K562 (cell line): ENCODE data around the gene SLC8A1. TPM values are rescaled to one million over a fixed set of nuclear protein-coding genes. Genes with fewer than 3 reads are reported as not detected.

ENCODE experiments used
- ATAC-seq: fragments of 200-7000 bp; cut with Tn5 transposase; 3 replicates; pipeline ENCODE4 v1.9.1; 2020; ENCODE audit warnings: moderate library complexity
- BruUV-seq: library from RNA; stranded (reverse); fragments of 400-500 nt; replicated peaks from 2 replicates; lab custom pipeline; 2021; lab: Mats Ljungman, UMichigan
- CTCF ChIA-PET: fragments of 300-600 bp; formaldehyde crosslinking; extraction: SDS; loops from one replicate; lab custom pipeline; 2021; ENCODE audit warnings: low intra/inter-chr PET ratio; lab: Yijun Ruan, JAX
- POLR2A ChIA-PET: fragments of 300-600, 350-650 bp; sonication (Branson Sonifier 250); formaldehyde crosslinking; extraction: SDS; loops from one replicate; lab custom pipeline; 2021; ENCODE audit warnings: antibody characterized with exemption, inconsistent platforms; lab: Yijun Ruan, JAX
- DNase-seq, 4 experiments: peaks; one replicate each; pipeline versions ENCODE4 v3.0.0 to v3.0.0-alpha.2; 2011 to 2018; ENCODE audit warnings: low spot score in 3 of 4, mixed read lengths in 3 of 4; ENCODE audit errors: extremely low read depth in 1 of 4
- FAIRE-seq: peaks from 2 replicates; lab custom pipeline; 2011; peaks lifted over from hg19 to GRCh38; lab: Jason Lieb, UNC
- H2AFZ ChIP-seq: 2 replicates; pipeline ENCODE4 v1.6.0; 2011; ENCODE audit warnings: low read depth, low read length, control low read depth, inconsistent platforms
- H3K27ac ChIP-seq: fragments of 200-600 bp; 3 replicates; pipeline ENCODE4 v1.8.0; 2011; ENCODE audit warnings: low read depth, mild to moderate bottlenecking, control low read depth, inconsistent platforms, low read length, moderate library complexity, mixed read lengths; ENCODE audit errors: extremely low read depth
- H3K27me3 ChIP-seq, 2 experiments: fragments of 300-600 bp in 1 of 2; 2 replicates in 1 of 2; 3 replicates in 1 of 2; pipeline versions ENCODE4 v1.6.0 to v1.8.0; 2011; ENCODE audit warnings: inconsistent platforms in 2 of 2, low read length in 2 of 2, mild to moderate bottlenecking in 1 of 2, mixed read lengths in 1 of 2, moderate library complexity in 1 of 2; ENCODE audit not compliant: control insufficient read depth in 2 of 2, insufficient read depth in 2 of 2
- H3K36me3 ChIP-seq: fragments of 300-600 bp; 3 replicates; pipeline ENCODE4 v1.8.0; 2011; ENCODE audit warnings: mild to moderate bottlenecking, low read length, inconsistent platforms; ENCODE audit not compliant: control insufficient read depth, insufficient read depth
- H3K4me1 ChIP-seq, 2 experiments: fragments of 200-600 bp in 1 of 2; replicated peaks in 1 of 2; 2 replicates in 1 of 2; 3 replicates in 1 of 2; pipeline versions ENCODE4 v1.5.1 to v1.8.0; 2011; ENCODE audit warnings: inconsistent platforms in 2 of 2, low read length in 2 of 2, mild to moderate bottlenecking in 1 of 2, mixed read lengths in 1 of 2, moderate library complexity in 1 of 2; ENCODE audit not compliant: control insufficient read depth in 2 of 2, insufficient read depth in 2 of 2
- H3K4me2 ChIP-seq: 2 replicates; pipeline ENCODE4 v1.6.1; 2011; ENCODE audit warnings: low read length, control low read depth, inconsistent platforms, mixed read lengths; ENCODE audit not compliant: insufficient read depth
- H3K4me3 ChIP-seq: fragments of 200-600 bp; sonication (generic), shearing (Covaris generic); 2 replicates; pipeline ENCODE4 v1.5.1; 2016; ENCODE audit warnings: control low read depth, inconsistent platforms
- H3K79me2 ChIP-seq: fragments of 200-600 bp; 3 replicates; pipeline ENCODE4 v1.8.0; 2011; ENCODE audit warnings: low read length, inconsistent platforms; ENCODE audit not compliant: control insufficient read depth, insufficient read depth
- H3K9ac ChIP-seq, 2 experiments: 2 replicates each; pipeline versions ENCODE4 v1.6.0 to v1.6.1; 2011; ENCODE audit warnings: low read depth in 2 of 2, low read length in 2 of 2, control low read depth in 1 of 2, inconsistent platforms in 1 of 2, mild to moderate bottlenecking in 1 of 2, mixed read lengths in 1 of 2; ENCODE audit not compliant: insufficient read depth in 1 of 2
- H3K9me1 ChIP-seq: one replicate; pipeline ENCODE4 v1.6.0; 2011; ENCODE audit warnings: inconsistent platforms, mild to moderate bottlenecking, low read length, moderate library complexity; ENCODE audit not compliant: control insufficient read depth, insufficient read depth
- H3K9me3 ChIP-seq: replicated peaks from 2 replicates; pipeline ENCODE4 v1.5.1; 2011; ENCODE audit warnings: low read depth, low read length, inconsistent platforms; ENCODE audit not compliant: control insufficient read depth, insufficient read depth
- H4K20me1 ChIP-seq: replicated peaks from 2 replicates; pipeline ENCODE4 v1.6.1; 2011; ENCODE audit warnings: low read length, inconsistent platforms, mixed read lengths; ENCODE audit not compliant: control insufficient read depth, insufficient read depth
- ATF2 ChIP-seq: sonication (generic); formaldehyde crosslinking; IDR thresholded peaks from 2 replicates; pipeline ENCODE4 v1.8.1; 2022; ENCODE audit warnings: missing genetic modification reagents
- CAMTA2 ChIP-seq: fragments of 250-450 bp; sonication (Bioruptor Pico); conservative IDR thresholded peaks from 2 replicates; pipeline ENCODE4 v1.5.1; 2022
- CBFA2T2 ChIP-seq: fragments of 450-650 bp; conservative IDR thresholded peaks from 2 replicates; pipeline ENCODE4 v1.6.1; 2017; ENCODE audit warnings: mild to moderate bottlenecking
- ESRRB ChIP-seq: fragments of 250-450 bp; sonication (Bioruptor Pico); IDR thresholded peaks from 2 replicates; pipeline ENCODE4 v1.5.0; 2020; ENCODE audit warnings: mild to moderate bottlenecking, moderate library complexity, borderline replicate concordance
- FUS ChIP-seq: fragments of 200-400 bp; formaldehyde crosslinking; optimal IDR thresholded peaks from 2 replicates; pipeline ENCODE3; 2017; ENCODE audit warnings: low read depth, low read length
- GMEB1 ChIP-seq: fragments of 250-450 bp; sonication (Bioruptor Pico); IDR thresholded peaks from 2 replicates; pipeline ENCODE4 v1.4.0; 2020; ENCODE audit warnings: mild to moderate bottlenecking
- ILF3 ChIP-seq: fragments of 450-650 bp; IDR thresholded peaks from 2 replicates; pipeline ENCODE4 v1.6.1; 2018; ENCODE audit warnings: antibody characterized with exemption, mild to moderate bottlenecking, moderate library complexity, borderline replicate concordance
- MTA1 ChIP-seq: fragments of 450-650 bp; IDR thresholded peaks from 2 replicates; pipeline ENCODE4 v1.6.1; 2017; ENCODE audit warnings: borderline replicate concordance
- PCBP1 ChIP-seq: fragments of 200-400 bp; formaldehyde crosslinking; IDR thresholded peaks from 2 replicates; pipeline ENCODE4 v1.6.1; 2018; ENCODE audit warnings: mild to moderate bottlenecking, low read depth, low read length; ENCODE audit not compliant: poor library complexity, severe bottlenecking
- POLR2H ChIP-seq: IDR thresholded peaks from 2 replicates; pipeline ENCODE4 v1.6.1; 2016; ENCODE audit warnings: missing genetic modification characterization, low read depth, mild to moderate bottlenecking, control low read depth, missing compliant biosample characterization, moderate library complexity
- RFX1 ChIP-seq: fragments of 450-650 bp; IDR thresholded peaks from 2 replicates; pipeline ENCODE4 v1.6.1; 2016; ENCODE audit warnings: mild to moderate bottlenecking, moderate library complexity
- RFX5 ChIP-seq: IDR thresholded peaks from 2 replicates; pipeline ENCODE4 v1.6.1; 2011; ENCODE audit warnings: low read depth, mild to moderate bottlenecking, improper control_type of control experiment, low read length
- USF1 ChIP-seq: sonication (generic); formaldehyde crosslinking; IDR thresholded peaks from 2 replicates; pipeline ENCODE4 v1.9.0; 2022; ENCODE audit warnings: mild to moderate bottlenecking, missing genetic modification reagents
- ZBTB43 ChIP-seq: sonication (generic); formaldehyde crosslinking; IDR thresholded peaks from 2 replicates; pipeline ENCODE4 v1.8.0; 2023; ENCODE audit warnings: mild to moderate bottlenecking, missing genetic modification reagents
- ZFP30 ChIP-seq: fragments of 250-450 bp; sonication (Bioruptor Pico); IDR thresholded peaks from 2 replicates; pipeline ENCODE4 v1.8.0; 2022; ENCODE audit warnings: moderate library complexity, mild to moderate bottlenecking, inconsistent platforms, borderline replicate concordance
- ZNF583 ChIP-seq: fragments of 250-450 bp; sonication (Bioruptor Pico); IDR thresholded peaks from 2 replicates; pipeline ENCODE4 v1.4.0; 2020
- WGBS: fragments of 100-300 bp; shearing (Covaris generic); methylation state at CpG from one replicate; pipeline ENCODE4 v1.1.6; 2016; ENCODE audit warnings: low coverage, mixed read lengths; ENCODE audit not compliant: insufficient coverage; ENCODE audit errors: missing lambda C conversion rate; 5-methylcytosine and 5-hydroxymethylcytosine counted together
- in situ Hi-C: fragments of 300-500 bp; cut with MboI; formaldehyde crosslinking; loops from 4 replicates; pipeline ENCODE4 v1.15.0; 2018; ENCODE audit warnings: inconsistent platforms, mixed read lengths
- intact Hi-C: fragments of 100-400 bp; cut with micrococcal nuclease; formaldehyde crosslinking; loops from 2 replicates; pipeline ENCODE4 v1.14.2; 2022
- polyA plus RNA-seq, 8 experiments: library from polyadenylated mRNA; depleted of rRNA in 4 of 8; stranded (reverse) in 5 of 8; unstranded in 3 of 8; fragments of >200 nt; fragmentation: Nextera tagmentation in 2 of 8; fragmentation: Illumina TruSeq in 1 of 8; extraction: Ambion mirVana in 2 of 8; extraction: Trizol in 1 of 8; gene quantifications; 2 replicates each; pipeline versions ENCODE4 v1.2.1 to v1.2.3, GENCODE V29; 2011 to 2014; ENCODE audit warnings: inconsistent platforms in 1 of 8, missing spikeins in 1 of 8
- total RNA-seq, 7 experiments: library from RNA; depleted of rRNA in 6 of 7; stranded (reverse); fragments of >200 nt in 6 of 7; fragmentation: Illumina TruSeq in 2 of 7; extraction: Trizol in 2 of 7; gene quantifications; 2 replicates each; pipeline versions ENCODE4 v1.2.1 to v1.2.3, GENCODE V29; 2011 to 2021; ENCODE audit warnings: low replicate concordance in 1 of 7

SLC8A1 gene
- total and polyA plus RNA-seq, 9 of the 15 experiments (the other 6 are each of a cell fraction or from before 2014, with no cell fraction given): not detected

GRCh38 chr2:40266201-40266600 lies 185.7 kb downstream of the SLC8A1 start:
- H3K9ac ChIP-seq: no peak overlapping the region
- CTCF ChIA-PET: no interaction called here
- intact Hi-C loops: no loop called here
- H3K27ac ChIP-seq: no peak overlapping the region
- H3K4me3 ChIP-seq: no peak overlapping the region
- no peaks in the 10 kb centered on the region for H3K79me2 ChIP-seq
- FAIRE-seq (no peak), DNase-seq (no peak), ATAC-seq (no peak)
- no peaks in the 10 kb centered on the region for H3K9me1 ChIP-seq
- no peaks in the 10 kb centered on the region for H4K20me1 ChIP-seq
- BruUV-seq: no TSS peak
- H3K36me3 ChIP-seq: no peaks in the 10 kb centered on the region
- H2AFZ ChIP-seq: no peak overlapping the region
- 0% methylated on average over 1 of the region's 1 CpG for WGBS
- H3K4me1 ChIP-seq: no peaks in the 10 kb centered on the region
- POLR2A ChIA-PET: no interaction called here
- H3K27me3 ChIP-seq: no peaks in the 10 kb centered on the region
- TF ChIP-seq MTA1 (no peak), RFX1 (no peak), ILF3 (no peak), CAMTA2 (CRISPR knock-in tag) (no peak), POLR2H (tag) (no peak), GMEB1 (CRISPR knock-in tag) (no peak), CBFA2T2 (no peak), ZNF583 (CRISPR knock-in tag) (no peak), USF1 (CRISPR knock-in tag) (no peak), RFX5 (no peak), ZBTB43 (CRISPR knock-in tag) (no peak), ZFP30 (CRISPR knock-in tag) (no peak), ESRRB (no peak), FUS (no peak), PCBP1 (no peak), ATF2 (CRISPR knock-in tag) (no peak)
- TF ChIP-seq, all 486 proteins: peak for 0
- H3K9me3 ChIP-seq: no peaks in the 10 kb centered on the region
- in situ Hi-C loops: no loop called here
- no peak overlapping the region for H3K4me2 ChIP-seq
